Measurements from ENCODE around the gene RNFT2. TPM values are rescaled to one million over a fixed set of nuclear protein-coding genes. Genes with fewer than 3 reads are reported as not detected.

RNFT2 gene
- total RNA-seq, 4 donors from 2014 or later: 0.31 to 0.54 TPM; not detected in 2

DNA sequence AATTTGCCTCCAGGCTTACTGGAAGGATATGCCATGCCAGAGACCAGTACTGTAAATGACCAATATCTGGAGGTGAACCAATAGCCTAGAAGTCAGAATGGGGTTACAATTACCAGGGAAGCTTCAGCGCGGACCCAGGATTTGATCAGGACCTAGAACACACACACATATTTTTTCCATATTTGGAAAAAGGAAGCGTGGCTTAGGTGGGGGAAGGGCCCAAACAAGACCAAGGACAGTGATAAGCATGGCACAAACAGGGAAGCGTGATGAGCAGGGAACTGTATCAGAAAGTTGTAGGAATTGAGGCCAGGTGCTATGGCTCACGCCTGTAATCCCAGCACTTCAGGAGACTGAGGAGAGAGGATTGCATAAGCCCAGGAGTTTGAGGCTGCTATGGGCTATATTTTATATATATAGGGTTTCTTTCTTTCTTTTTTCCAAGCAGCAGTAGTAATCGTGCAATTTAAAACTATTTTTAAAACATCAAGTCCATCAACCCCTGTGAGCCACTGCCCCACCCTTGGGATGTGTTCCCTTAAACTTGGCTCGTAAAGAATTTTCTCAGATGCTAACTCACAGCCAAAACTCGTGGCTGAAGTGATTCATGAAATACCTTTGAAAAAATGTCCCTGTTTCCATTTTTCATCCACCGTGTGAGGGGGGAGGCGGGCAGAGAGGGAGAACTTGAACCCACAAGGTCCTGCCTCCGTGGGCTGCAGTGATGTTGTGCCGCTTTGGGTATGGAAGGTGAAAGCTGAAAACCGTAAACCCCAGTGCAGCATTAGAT is 126.5 kb downstream of the RNFT2 start:
- Histone ChIP-seq H3K36me3 (no peaks in the 10 kb centered on the region), H3K4me3 (no peak overlapping the region), H3K4me1 (peaks cover 0 to 26% (median 0%) of the 10 kb centered on the region in 3 donors), H3K27me3 (peaks cover 33% of the 10 kb centered on the region), H3K9me3 (no peaks in the 10 kb centered on the region), H3K27ac (no peak overlapping the region)
- TF ChIP-seq POLR2A (IDR thresholded peaks at IDR 0.05) (no peak), POLR2AphosphoS5 (IDR thresholded peaks at IDR 0.05) (peak; percentile 66)
- 31 to 42% methylated on average over 6 to 12 of the region's 13 CpGs for WGBS, 2 donors (ENCODE audit: low coverage in 1 of 2)
- ATAC-seq: peak; percentile 65

DNA sequence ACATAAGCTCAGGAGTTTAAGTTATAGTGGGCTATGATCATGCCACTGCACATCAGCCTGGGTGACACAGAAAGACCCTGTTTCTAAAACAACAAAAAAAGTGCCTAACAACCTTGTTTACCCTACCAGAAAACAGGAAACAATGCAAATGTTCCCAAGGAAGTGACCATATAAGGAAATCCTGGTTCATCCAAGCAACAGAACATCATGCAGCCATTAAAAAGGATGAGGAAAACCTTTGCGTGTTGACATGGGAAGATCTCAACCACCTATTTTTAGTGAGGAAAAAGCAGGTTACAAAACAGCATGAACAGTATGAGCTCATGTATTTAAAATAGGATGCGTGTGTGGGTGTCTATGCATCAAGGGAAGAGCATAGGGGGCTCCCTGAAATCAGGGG is 129.4 kb downstream of the RNFT2 start:
- no peak overlapping the region for H3K27ac ChIP-seq
- WGBS, 2 donors (ENCODE audit: low coverage in 1 of 2): 79 to 91% methylated on average over 2 of the region's 2 CpGs
- H3K36me3 ChIP-seq: no peaks in the 10 kb centered on the region
- TF ChIP-seq, protein P1, sequence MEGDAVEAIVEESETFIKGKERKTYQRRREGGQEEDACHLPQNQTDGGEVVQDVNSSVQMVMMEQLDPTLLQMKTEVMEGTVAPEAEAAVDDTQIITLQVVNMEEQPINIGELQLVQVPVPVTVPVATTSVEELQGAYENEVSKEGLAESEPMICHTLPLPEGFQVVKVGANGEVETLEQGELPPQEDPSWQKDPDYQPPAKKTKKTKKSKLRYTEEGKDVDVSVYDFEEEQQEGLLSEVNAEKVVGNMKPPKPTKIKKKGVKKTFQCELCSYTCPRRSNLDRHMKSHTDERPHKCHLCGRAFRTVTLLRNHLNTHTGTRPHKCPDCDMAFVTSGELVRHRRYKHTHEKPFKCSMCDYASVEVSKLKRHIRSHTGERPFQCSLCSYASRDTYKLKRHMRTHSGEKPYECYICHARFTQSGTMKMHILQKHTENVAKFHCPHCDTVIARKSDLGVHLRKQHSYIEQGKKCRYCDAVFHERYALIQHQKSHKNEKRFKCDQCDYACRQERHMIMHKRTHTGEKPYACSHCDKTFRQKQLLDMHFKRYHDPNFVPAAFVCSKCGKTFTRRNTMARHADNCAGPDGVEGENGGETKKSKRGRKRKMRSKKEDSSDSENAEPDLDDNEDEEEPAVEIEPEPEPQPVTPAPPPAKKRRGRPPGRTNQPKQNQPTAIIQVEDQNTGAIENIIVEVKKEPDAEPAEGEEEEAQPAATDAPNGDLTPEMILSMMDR (IDR thresholded peaks at IDR 0.05): no peak
- TF ChIP-seq EP300 (IDR thresholded peaks at IDR 0.05) (no peak), POLR2A (IDR thresholded peaks at IDR 0.05) (no peak), POLR2AphosphoS5 (IDR thresholded peaks at IDR 0.05) (no peak)
- H3K27me3 ChIP-seq: peaks cover 18% of the 10 kb centered on the region
- H3K4me3 ChIP-seq: no peak overlapping the region
- peaks cover 0 to 13% (median 0%) of the 10 kb centered on the region in 3 donors for H3K4me1 ChIP-seq
- H3K9me3 ChIP-seq: no peaks in the 10 kb centered on the region
- ATAC-seq: no peak

DNA sequence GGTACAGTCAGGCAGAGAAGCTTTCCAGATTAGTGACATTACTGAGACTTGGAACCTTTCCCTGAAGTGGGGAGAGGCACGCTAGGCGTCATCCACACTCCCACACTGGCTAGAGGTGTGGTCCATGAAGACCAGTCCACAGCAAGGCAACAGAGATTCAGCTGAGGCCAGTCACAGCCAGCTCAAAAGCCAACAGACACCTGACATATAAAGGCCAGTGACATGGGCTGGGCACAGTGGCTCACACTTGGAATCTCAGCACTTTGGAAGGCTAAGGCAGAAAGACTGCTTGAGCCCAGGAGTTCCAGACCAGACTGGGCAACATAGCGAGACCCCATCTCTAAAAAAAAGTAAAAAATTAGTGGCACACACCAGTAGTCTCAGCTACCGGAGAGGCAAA is 132.2 kb downstream of the RNFT2 start:
- TF ChIP-seq, protein P1 (IDR thresholded peaks at IDR 0.05): no peak
- TF ChIP-seq POLR2A (IDR thresholded peaks at IDR 0.05): no peak
- TF ChIP-seq POLR2AphosphoS5 (IDR thresholded peaks at IDR 0.05): no peak
- no peak for TF ChIP-seq EP300 (IDR thresholded peaks at IDR 0.05)
- 56 to 60% methylated on average over 1 to 4 of the region's 4 CpGs for WGBS, 2 donors (ENCODE audit: low coverage in 1 of 2)
- Histone ChIP-seq H3K27me3 (peaks cover 32% of the 10 kb centered on the region), H3K4me3 (no peak overlapping the region), H3K27ac (no peak overlapping the region), H3K36me3 (no peaks in the 10 kb centered on the region), H3K9me3 (peaks cover 0 to 16% (median 0%) of the 10 kb centered on the region in 3 donors), H3K4me1 (peaks cover 0 to under 1% (median 0%) of the 10 kb centered on the region in 3 donors)
- no peak for ATAC-seq

DNA sequence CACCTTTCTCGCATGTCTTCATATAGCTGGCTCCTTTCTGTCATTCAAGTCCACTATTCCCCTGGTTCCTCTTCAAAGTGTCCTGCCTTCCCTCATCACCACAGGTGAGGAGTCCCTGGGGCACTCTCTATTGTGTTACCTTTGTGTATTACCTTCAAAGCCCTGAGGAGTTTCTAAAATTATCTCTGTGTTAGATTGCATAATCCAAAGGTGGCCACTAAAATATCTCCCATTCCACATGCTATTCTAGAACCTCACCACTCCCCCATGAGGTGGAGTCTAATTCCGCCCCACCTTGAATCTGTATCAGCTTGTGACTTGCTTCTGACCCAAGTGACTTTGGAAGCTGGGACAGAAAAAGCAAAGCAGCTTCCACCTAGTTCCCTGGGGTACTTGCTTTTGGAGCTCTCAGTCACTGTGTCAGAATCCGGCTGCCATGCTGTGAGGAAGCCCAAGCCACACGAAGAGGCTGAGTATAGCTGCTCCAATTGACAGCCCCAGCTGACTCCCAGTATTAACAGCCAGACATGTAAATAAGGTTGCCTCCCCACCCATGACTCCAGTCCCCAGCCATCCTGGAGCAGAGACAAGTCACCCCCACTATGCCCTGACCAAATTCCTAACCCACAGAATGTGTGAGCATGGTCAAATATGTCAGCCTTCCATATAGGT is 136.3 kb downstream of the RNFT2 start:
- H3K27me3 ChIP-seq: peaks cover 73% of the 10 kb centered on the region
- peaks cover 0 to 13% (median 11%) of the 10 kb centered on the region in 3 donors for H3K4me1 ChIP-seq
- ATAC-seq: no peak

DNA sequence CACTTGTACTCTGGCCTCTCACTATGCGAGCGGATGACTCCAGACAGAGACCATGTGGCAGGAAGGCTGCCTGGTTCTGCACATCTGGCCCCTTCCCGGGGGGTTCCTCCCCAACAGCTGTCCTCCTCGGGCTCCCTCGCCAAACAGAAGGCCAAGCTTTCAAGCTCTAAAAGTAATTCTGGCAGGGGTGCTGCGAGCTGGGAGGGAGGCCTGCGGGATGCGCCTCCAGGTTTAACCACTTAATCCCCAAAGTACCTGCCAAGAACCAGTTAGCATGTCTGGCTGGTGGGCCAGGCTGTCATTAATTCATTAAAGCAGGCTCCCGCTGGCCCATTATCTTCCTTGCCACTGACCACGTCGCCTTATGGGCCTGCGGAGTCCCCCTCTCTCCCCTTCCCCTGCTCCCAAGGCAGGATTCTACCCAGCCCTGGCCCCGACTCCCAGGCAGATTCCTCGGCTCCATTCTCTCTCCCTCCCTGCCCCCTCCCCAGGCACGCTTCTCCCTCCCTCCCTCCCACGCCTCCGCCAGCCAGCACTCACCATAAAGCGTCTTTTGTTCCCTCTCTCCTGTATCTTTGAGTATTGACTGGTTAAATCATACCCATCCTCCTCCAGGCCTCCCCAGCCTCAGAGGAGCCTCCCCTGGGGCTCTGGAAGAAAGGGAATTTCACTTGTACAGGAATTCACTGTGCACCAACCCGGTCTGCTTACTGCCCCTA is 138.2 kb downstream of the RNFT2 start:
- Histone ChIP-seq H3K27me3 (peaks cover 92% of the 10 kb centered on the region), H3K4me1 (peaks cover 0 to 32% (median 16%) of the 10 kb centered on the region in 3 donors), H3K36me3 (no peaks in the 10 kb centered on the region), H3K27ac (no peak overlapping the region), H3K4me3 (no peak overlapping the region), H3K9me3 (peaks cover 0 to 16% (median 0%) of the 10 kb centered on the region in 3 donors)
- no peak for TF ChIP-seq POLR2AphosphoS5 (IDR thresholded peaks at IDR 0.05)
- TF ChIP-seq, protein P1 (IDR thresholded peaks at IDR 0.05): no peak
- no peak for TF ChIP-seq POLR2A (IDR thresholded peaks at IDR 0.05)
- no peak for TF ChIP-seq EP300 (IDR thresholded peaks at IDR 0.05)
- ATAC-seq: no peak
- WGBS, 2 donors (ENCODE audit: low coverage in 1 of 2): 9 to 19% methylated on average over 4 to 13 of the region's 19 CpGs

More for the DNA sequence above, 136.3 kb downstream of the RNFT2 start:
- Histone ChIP-seq H3K27ac (no peak overlapping the region), H3K4me3 (no peak overlapping the region), H3K36me3 (no peaks in the 10 kb centered on the region), H3K9me3 (peaks cover 0 to 16% (median 0%) of the 10 kb centered on the region in 3 donors)
- TF ChIP-seq POLR2AphosphoS5 (IDR thresholded peaks at IDR 0.05) (no peak), EP300 (IDR thresholded peaks at IDR 0.05) (no peak)
- 95% methylated on average over 4 of the region's 4 CpGs; no CpG with 5 or more reads in 1 of the 2 donors for WGBS, 2 donors (ENCODE audit: low coverage in 1 of 2)

All from gastroesophageal sphincter (tissue), 4 donors.